B cell (primary cell): ENCODE measurements around the gene MOK.

Experiments used
- EZH2 ChIP-seq: IDR thresholded peaks from 2 replicates; pipeline ENCODE4 v1.6.1; 2012; ENCODE audit warnings: borderline replicate concordance, low read depth, mild to moderate bottlenecking, moderate library complexity, low read length; ENCODE audit not compliant: insufficient read depth, poor library complexity, severe bottlenecking
- TF ChIP-seq, protein P1 (sequence below): fragments of 200-600 bp; IDR thresholded peaks from one replicate; pipeline ENCODE4 v1.8.0; 2022; ENCODE audit warnings: antibody characterized with exemption, mild to moderate bottlenecking

GRCh38 chr14:102220031-102220430 is 84.9 kb downstream of the MOK start:
- TF ChIP-seq, protein P1, sequence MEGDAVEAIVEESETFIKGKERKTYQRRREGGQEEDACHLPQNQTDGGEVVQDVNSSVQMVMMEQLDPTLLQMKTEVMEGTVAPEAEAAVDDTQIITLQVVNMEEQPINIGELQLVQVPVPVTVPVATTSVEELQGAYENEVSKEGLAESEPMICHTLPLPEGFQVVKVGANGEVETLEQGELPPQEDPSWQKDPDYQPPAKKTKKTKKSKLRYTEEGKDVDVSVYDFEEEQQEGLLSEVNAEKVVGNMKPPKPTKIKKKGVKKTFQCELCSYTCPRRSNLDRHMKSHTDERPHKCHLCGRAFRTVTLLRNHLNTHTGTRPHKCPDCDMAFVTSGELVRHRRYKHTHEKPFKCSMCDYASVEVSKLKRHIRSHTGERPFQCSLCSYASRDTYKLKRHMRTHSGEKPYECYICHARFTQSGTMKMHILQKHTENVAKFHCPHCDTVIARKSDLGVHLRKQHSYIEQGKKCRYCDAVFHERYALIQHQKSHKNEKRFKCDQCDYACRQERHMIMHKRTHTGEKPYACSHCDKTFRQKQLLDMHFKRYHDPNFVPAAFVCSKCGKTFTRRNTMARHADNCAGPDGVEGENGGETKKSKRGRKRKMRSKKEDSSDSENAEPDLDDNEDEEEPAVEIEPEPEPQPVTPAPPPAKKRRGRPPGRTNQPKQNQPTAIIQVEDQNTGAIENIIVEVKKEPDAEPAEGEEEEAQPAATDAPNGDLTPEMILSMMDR: no peak
- TF ChIP-seq EZH2: no peak
